HL-60 (cell line): ENCODE results near the gene TPK1.

ENCODE experiments used
- DNase-seq, 2 experiments: peaks; one replicate each; pipeline ENCODE4 v3.0.0-alpha.2; 2010 to 2020; ENCODE audit warnings: low read depth in 1 of 2, low spot score in 1 of 2
- H3K27ac ChIP-seq: fragments of 250-450 bp; sonication (Bioruptor Pico); replicated peaks from 2 replicates; pipeline ENCODE4 v1.5.1; 2020; ENCODE audit warnings: mild to moderate bottlenecking, moderate library complexity
- H3K27me3 ChIP-seq: fragments of 250-450 bp; sonication (Bioruptor Pico); 2 replicates; pipeline ENCODE4 v1.5.1; 2021; ENCODE audit warnings: mild to moderate bottlenecking, moderate library complexity; ENCODE audit not compliant: insufficient read depth, poor library complexity, severe bottlenecking
- H3K4me3 ChIP-seq: replicated peaks from 2 replicates; pipeline ENCODE4 v1.5.1; 2011; ENCODE audit warnings: mild to moderate bottlenecking, control low read depth, low read length; ENCODE audit not compliant: insufficient read depth
- CTCF ChIP-seq: IDR thresholded peaks from one replicate; pipeline ENCODE4 v1.5.1; 2011; ENCODE audit warnings: low read length, control low read depth, inconsistent platforms; ENCODE audit not compliant: insufficient read depth
- GABPA ChIP-seq: IDR thresholded peaks from 2 replicates; pipeline ENCODE4 v1.6.1; 2012; ENCODE audit warnings: low read depth
- POLR2AphosphoS5 ChIP-seq: IDR thresholded peaks from 2 replicates; pipeline ENCODE4 v1.6.1; 2012; ENCODE audit warnings: low read depth
- REST ChIP-seq: IDR thresholded peaks from 2 replicates; pipeline ENCODE4 v1.6.1; 2012; ENCODE audit warnings: low read depth; ENCODE audit not compliant: insufficient replicate concordance
- SPI1 ChIP-seq: IDR thresholded peaks from 2 replicates; pipeline ENCODE4 v1.6.1; 2012; ENCODE audit warnings: low read depth, mild to moderate bottlenecking, borderline replicate concordance

TPK1 gene

GRCh38 chr7:144735505-144736276 is 100.2 kb downstream of the TPK1 start:
- no peak for TF ChIP-seq REST
- no peak for TF ChIP-seq POLR2AphosphoS5
- no peak for TF ChIP-seq GABPA
- TF ChIP-seq SPI1, result no peak
- TF ChIP-seq CTCF, result no peak
- DNase-seq, result no peak
- no peaks in the 10 kb centered on the region for H3K27me3 ChIP-seq
- H3K27ac ChIP-seq, result no peak overlapping the region
- no peak overlapping the region for H3K4me3 ChIP-seq

DNA sequence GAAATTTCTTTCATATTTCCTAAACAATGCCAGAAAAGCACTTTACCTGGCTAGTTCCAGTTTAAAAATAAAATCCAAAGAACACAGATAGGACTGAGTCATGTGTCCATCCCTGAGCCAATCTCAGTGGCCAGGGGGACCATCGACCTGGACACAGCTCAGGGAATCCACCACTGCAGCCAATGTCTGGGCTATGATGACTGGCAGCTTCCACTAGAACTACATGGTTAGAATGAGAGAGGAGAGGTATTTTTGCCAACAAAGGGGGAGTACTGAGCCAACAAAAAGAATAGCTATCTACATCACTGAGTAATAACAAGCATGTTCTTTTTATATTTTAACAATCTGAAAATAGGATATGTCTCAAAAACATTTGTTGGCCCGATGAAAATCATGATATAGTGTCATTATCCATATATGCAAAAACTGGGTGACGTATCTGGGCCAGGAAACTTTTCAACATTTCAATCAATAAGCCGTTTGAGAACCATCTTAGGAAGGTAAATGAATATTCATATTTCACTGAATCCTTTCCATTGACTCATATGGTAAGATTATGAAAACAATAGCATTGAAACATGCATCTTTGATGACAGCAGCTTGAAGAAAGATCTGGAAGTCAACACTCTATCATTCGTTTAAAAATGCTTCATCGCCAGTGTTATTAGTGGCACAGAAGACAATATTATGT is 104.0 kb downstream of the TPK1 start:
- Histone ChIP-seq H3K27me3 (no peaks in the 10 kb centered on the region), H3K4me3 (no peak overlapping the region), H3K27ac (no peak overlapping the region)
- no peak for DNase-seq
- TF ChIP-seq SPI1 (no peak), REST (no peak), CTCF (no peak), POLR2AphosphoS5 (no peak), GABPA (no peak)

- DNase-seq, result no peak
- no peak for TF ChIP-seq REST
- TF ChIP-seq POLR2AphosphoS5, result no peak
- no peak for TF ChIP-seq CTCF
- TF ChIP-seq GABPA, result no peak
- TF ChIP-seq SPI1, result no peak
- H3K4me3 ChIP-seq, result no peak overlapping the region
- no peak overlapping the region for H3K27ac ChIP-seq
- no peaks in the 10 kb centered on the region for H3K27me3 ChIP-seq
These were observed 105.6 kb downstream of the TPK1 start for GRCh38 chr7:144730224-144730623.
